Tibial artery (tissue), 4 donors: ENCODE data around the gene NAGS.

Experiments used
- DNase-seq, 2 donors: peaks; one replicate each; pipeline ENCODE4 v3.0.0-alpha.2; 2019
- H3K27ac ChIP-seq, 2 donors: fragments of 200-600 bp; sonication (generic) in 1 of 2; 1 replicate in 1 of 2; 2 replicates in 1 of 2; pipeline ENCODE4 v1.5.1; 2018 to 2019; ENCODE audit warnings: mild to moderate bottlenecking in 1 of 2
- H3K27me3 ChIP-seq, 2 donors: fragments of 200-600 bp; sonication (generic) in 1 of 2; one replicate each; pipeline versions ENCODE4 v1.5.1 to v1.6.0; 2016 to 2019
- H3K36me3 ChIP-seq, 3 donors: fragments of 200-600 bp; sonication (generic) in 2 of 3; one replicate each; pipeline ENCODE4 v1.5.1; 2016 to 2019; ENCODE audit warnings: mild to moderate bottlenecking in 2 of 3
- H3K4me1 ChIP-seq, 4 donors: fragments of 200-600 bp; sonication (generic) in 2 of 4; 1 replicate in 3 of 4; 2 replicates in 1 of 4; pipeline ENCODE4 v1.5.1; 2016 to 2019
- H3K4me3 ChIP-seq, 2 donors: fragments of 200-600 bp; sonication (generic) in 1 of 2; 1 replicate in 1 of 2; 2 replicates in 1 of 2; pipeline ENCODE4 v1.5.1; 2018 to 2019; ENCODE audit warnings: mild to moderate bottlenecking in 2 of 2
- H3K9me3 ChIP-seq, 3 donors: fragments of 200-600 bp; sonication (generic) in 1 of 3; one replicate each; pipeline ENCODE4 v1.5.1; 2016 to 2019
- CTCF ChIP-seq, 2 experiments: fragments of 200-600 bp in 1 of 2; fragments of 450-650 bp in 1 of 2; IDR thresholded peaks; one replicate each; pipeline ENCODE4 v1.5.1; 2017 to 2019; ENCODE audit warnings: antibody characterized with exemption in 2 of 2, mild to moderate bottlenecking in 1 of 2, moderate library complexity in 1 of 2
- intact Hi-C: fragments of 100-400 bp; cut with DNase I; formaldehyde crosslinking; loops from one replicate; pipeline ENCODE4 v1.15.0; 2023; ENCODE audit warnings: low total_unique reads

The NAGS gene

GRCh38 chr17:43998552-43998951 lies 5.9 kb upstream of the NAGS start:
- peaks cover 0 to 26% of the 10 kb centered on the region in 2 donors for H3K27me3 ChIP-seq
- no peaks in the 10 kb centered on the region for H3K9me3 ChIP-seq
- DNase-seq: no peak
- intact Hi-C loops: loop anchor here (10.0 kb wide), 1 partner anchor 124 kb away; no protein-coding TSS in a partner anchor
- TF ChIP-seq CTCF (IDR thresholded peaks at IDR 0.05): no peak
- no peak overlapping the region for H3K4me3 ChIP-seq
- no peaks in the 10 kb centered on the region for H3K36me3 ChIP-seq
- H3K4me1 ChIP-seq: peaks cover 0 to 9% (median 6%) of the 10 kb centered on the region in 4 donors
- H3K27ac ChIP-seq: no peak overlapping the region

- H3K27me3 ChIP-seq: peaks cover 0 to 30% of the 10 kb centered on the region in 2 donors
- no peak for TF ChIP-seq CTCF (IDR thresholded peaks at IDR 0.05)
- H3K36me3 ChIP-seq: no peaks in the 10 kb centered on the region
- no peaks in the 10 kb centered on the region for H3K9me3 ChIP-seq
- no peak overlapping the region for H3K4me3 ChIP-seq
- H3K27ac ChIP-seq: no peak overlapping the region
- DNase-seq: no peak
- intact Hi-C loops: loop anchor here (10.0 kb wide), 1 partner anchor 124 kb away; no protein-coding TSS in a partner anchor
- peaks cover 0 to 9% (median 6%) of the 10 kb centered on the region in 4 donors for H3K4me1 ChIP-seq
Measured at GRCh38 chr17:43999024-43999423, 5.4 kb upstream of the NAGS start.

DNA sequence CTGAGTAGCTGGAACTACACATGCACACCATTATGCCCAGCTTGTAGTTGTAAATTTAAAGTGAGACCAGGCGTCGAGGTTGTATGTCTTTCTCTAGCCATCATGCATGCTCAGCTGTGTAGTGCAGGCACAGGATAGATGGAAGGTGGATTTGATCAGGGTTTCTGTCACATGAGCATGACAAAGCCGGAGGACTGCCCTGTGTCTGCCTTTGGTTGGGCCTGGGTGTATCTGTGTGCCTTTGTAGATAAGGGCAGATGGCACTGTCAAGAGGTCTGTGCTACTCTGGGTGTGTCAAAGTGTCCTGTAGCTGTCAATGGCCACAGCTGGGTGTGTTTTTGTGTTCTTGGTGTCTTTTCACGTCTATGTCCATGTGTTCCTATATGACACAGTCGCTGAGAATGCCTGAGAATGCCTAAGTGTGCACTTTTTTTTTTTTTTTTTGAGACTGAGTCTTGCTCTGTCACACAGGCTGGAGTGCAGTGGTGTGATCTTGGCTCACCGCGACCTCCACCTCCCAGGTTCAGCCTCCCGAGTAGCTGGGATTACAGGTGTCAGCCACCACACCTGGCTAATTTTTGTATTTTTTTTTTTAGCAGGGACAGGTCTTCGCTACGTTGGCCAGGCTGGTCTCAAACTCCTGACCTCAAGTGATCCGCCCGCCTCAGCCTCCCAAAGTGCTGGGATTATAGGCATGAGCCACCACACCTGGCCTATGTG lies 4.1 kb upstream of the NAGS start:
- Histone ChIP-seq H3K9me3 (no peaks in the 10 kb centered on the region), H3K36me3 (no peaks in the 10 kb centered on the region), H3K4me3 (no peak overlapping the region), H3K4me1 (peaks cover 0 to 11% (median 9%) of the 10 kb centered on the region in 4 donors), H3K27ac (no peak overlapping the region), H3K27me3 (peaks cover 8 to 43% of the 10 kb centered on the region in 2 donors)
- DNase-seq: no peak
- intact Hi-C loops: no loop called here
- TF ChIP-seq CTCF (IDR thresholded peaks at IDR 0.05): no peak

GRCh38 chr17:44000871-44001460 lies 3.5 kb upstream of the NAGS start:
- TF ChIP-seq CTCF (IDR thresholded peaks at IDR 0.05): no peak
- H3K9me3 ChIP-seq: no peaks in the 10 kb centered on the region
- H3K27me3 ChIP-seq: peaks cover 14 to 50% of the 10 kb centered on the region in 2 donors
- H3K4me1 ChIP-seq: peaks cover 0 to 18% (median 16%) of the 10 kb centered on the region in 4 donors
- DNase-seq: no peak
- no peaks in the 10 kb centered on the region for H3K36me3 ChIP-seq
- no peak overlapping the region for H3K27ac ChIP-seq
- H3K4me3 ChIP-seq: no peak overlapping the region
- intact Hi-C loops: no loop called here

- peaks cover 0 to 23% (median 21%) of the 10 kb centered on the region in 4 donors for H3K4me1 ChIP-seq
- no peak overlapping the region for H3K27ac ChIP-seq
- peaks cover 16 to 55% of the 10 kb centered on the region in 2 donors for H3K27me3 ChIP-seq
- intact Hi-C loops: no loop called here
- DNase-seq: no peak
- no peaks in the 10 kb centered on the region for H3K9me3 ChIP-seq
- no peaks in the 10 kb centered on the region for H3K36me3 ChIP-seq
- H3K4me3 ChIP-seq: no peak overlapping the region
- TF ChIP-seq CTCF (IDR thresholded peaks at IDR 0.05): no peak
Measured at GRCh38 chr17:44001461-44001920, 2.9 kb upstream of the NAGS start.
